ENCODE data around the gene CALM3. TPM values are rescaled to one million over a fixed set of nuclear protein-coding genes. Genes with fewer than 3 reads are reported as not detected.
A peak's percentile ranks its signal among the peaks of the same experiment; 100 is the strongest.

CALM3 gene
- total RNA-seq, 4 donors from 2014 or later: 54.6 to 72.8 (median 63.1) TPM

DNA sequence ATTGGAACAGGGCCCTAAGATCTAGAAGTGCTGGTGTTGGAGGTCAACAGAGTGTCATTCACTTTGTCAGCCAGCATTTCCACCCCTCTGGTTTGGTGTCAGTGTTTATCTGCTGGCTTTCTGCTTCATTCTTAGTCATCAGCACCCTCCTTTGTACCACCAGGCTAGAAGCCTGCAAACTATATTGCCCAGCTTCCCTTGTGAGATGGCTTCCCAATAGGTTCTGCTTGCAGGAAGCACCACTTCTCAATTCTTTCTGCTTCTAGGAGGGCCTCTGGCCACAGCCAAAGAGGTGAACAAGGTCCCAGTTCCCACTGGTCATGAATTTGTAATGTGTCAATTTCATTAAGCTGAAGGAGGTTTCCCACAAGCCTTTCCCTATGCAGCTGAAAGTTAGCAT, 36.4 kb upstream of the CALM3 start:
- no peak overlapping the region for H3K4me3 ChIP-seq (ENCODE audit: low read depth, poor library complexity, severe bottlenecking)
- intact Hi-C loops (cut with DNase I; ENCODE audit: low total_unique reads): no loop called here
- DNase-seq (ENCODE audit: low spot score in 2 of 2): no peak
- TF ChIP-seq, protein P1, sequence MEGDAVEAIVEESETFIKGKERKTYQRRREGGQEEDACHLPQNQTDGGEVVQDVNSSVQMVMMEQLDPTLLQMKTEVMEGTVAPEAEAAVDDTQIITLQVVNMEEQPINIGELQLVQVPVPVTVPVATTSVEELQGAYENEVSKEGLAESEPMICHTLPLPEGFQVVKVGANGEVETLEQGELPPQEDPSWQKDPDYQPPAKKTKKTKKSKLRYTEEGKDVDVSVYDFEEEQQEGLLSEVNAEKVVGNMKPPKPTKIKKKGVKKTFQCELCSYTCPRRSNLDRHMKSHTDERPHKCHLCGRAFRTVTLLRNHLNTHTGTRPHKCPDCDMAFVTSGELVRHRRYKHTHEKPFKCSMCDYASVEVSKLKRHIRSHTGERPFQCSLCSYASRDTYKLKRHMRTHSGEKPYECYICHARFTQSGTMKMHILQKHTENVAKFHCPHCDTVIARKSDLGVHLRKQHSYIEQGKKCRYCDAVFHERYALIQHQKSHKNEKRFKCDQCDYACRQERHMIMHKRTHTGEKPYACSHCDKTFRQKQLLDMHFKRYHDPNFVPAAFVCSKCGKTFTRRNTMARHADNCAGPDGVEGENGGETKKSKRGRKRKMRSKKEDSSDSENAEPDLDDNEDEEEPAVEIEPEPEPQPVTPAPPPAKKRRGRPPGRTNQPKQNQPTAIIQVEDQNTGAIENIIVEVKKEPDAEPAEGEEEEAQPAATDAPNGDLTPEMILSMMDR (IDR thresholded peaks at IDR 0.05): no peak
- no peak for TF ChIP-seq POLR2A (IDR thresholded peaks at IDR 0.05)

GRCh38 chr19:46571495-46571894, 29.6 kb upstream of the CALM3 start:
- no peak overlapping the region for H3K4me3 ChIP-seq (ENCODE audit: low read depth, poor library complexity, severe bottlenecking)
- 61% methylated on average over 5 of the region's 5 CpGs for WGBS, 2 donors
- no peak for TF ChIP-seq POLR2A (IDR thresholded peaks at IDR 0.05)
- TF ChIP-seq, protein P1 (IDR thresholded peaks at IDR 0.05): no peak
- DNase-seq (ENCODE audit: low spot score in 2 of 2): no peak
- intact Hi-C loops (cut with DNase I; ENCODE audit: low total_unique reads): no loop called here

- no peak for DNase-seq (ENCODE audit: low spot score in 2 of 2)
- no peak overlapping the region for H3K4me3 ChIP-seq (ENCODE audit: low read depth, poor library complexity, severe bottlenecking)
- no peak for TF ChIP-seq POLR2A (IDR thresholded peaks at IDR 0.05)
- TF ChIP-seq, protein P1 (IDR thresholded peaks at IDR 0.05): no peak
- WGBS, 2 donors: 73 to 74% methylated on average over 8 of the region's 8 CpGs
- intact Hi-C loops (cut with DNase I; ENCODE audit: low total_unique reads): no loop called here
Observed at GRCh38 chr19:46573679-46574498, 27.2 kb upstream of the CALM3 start.

- no peak overlapping the region for H3K4me3 ChIP-seq (ENCODE audit: low read depth, poor library complexity, severe bottlenecking)
- WGBS, 2 donors: 37 to 47% methylated on average over 11 of the region's 11 CpGs
- TF ChIP-seq POLR2A (IDR thresholded peaks at IDR 0.05): no peak
- TF ChIP-seq, protein P1 (IDR thresholded peaks at IDR 0.05): no peak
- DNase-seq (ENCODE audit: low spot score in 2 of 2): no peak
- intact Hi-C loops (cut with DNase I; ENCODE audit: low total_unique reads): no loop called here
Observed at GRCh38 chr19:46574533-46574932, 26.6 kb upstream of the CALM3 start.

- WGBS, 2 donors: 95% methylated on average over 4 of the region's 4 CpGs
- intact Hi-C loops (cut with DNase I; ENCODE audit: low total_unique reads): no loop called here
- TF ChIP-seq, protein P1 (IDR thresholded peaks at IDR 0.05): no peak
- no peak for TF ChIP-seq POLR2A (IDR thresholded peaks at IDR 0.05)
- peak in 1 of 2 donors; percentile 5 for DNase-seq (ENCODE audit: low spot score in 2 of 2)
- no peak overlapping the region for H3K4me3 ChIP-seq (ENCODE audit: low read depth, poor library complexity, severe bottlenecking)
Observed at GRCh38 chr19:46578450-46578849, 22.7 kb upstream of the CALM3 start.
